ENCODE data around the gene MX2. TPM values are rescaled to one million over a fixed set of nuclear protein-coding genes. Genes with fewer than 3 reads are reported as not detected.

Gene MX2
- total and polyA plus RNA-seq, 2 of the 4 experiments (the other 2 are of a cell fraction): 0.53 to 0.54 TPM

DNA sequence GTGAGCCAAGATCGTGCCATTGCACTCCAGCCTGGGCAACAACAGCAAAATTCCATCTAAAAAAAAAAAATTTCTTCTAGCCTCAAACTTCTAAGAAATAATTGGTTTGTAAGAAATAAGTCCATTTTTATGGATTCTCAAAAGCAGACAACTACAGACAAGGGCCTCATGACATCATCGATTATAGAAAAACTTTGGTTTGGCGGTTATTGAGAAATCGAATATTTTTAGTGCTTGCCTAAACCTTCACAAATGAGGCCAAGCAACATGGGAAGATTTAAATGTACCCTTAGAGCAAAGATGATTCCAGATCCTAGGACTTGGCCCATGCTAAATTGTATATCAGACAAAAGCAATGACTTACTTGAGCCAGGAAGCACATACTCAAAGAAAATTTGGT, 36.4 kb downstream of the MX2 start:
- BruUV-seq (replicated peaks): no TSS peak
- Histone ChIP-seq H4K8ac (ENCODE audit: low read depth in 2 of 2, low read length in 2 of 2) (no peak overlapping the region), H3K4me1 (ENCODE audit: control insufficient read depth, insufficient read depth, low read length) (no peaks in the 10 kb centered on the region), H3K9ac (ENCODE audit: low read depth, low read length) (no peak overlapping the region), H3K27ac (ENCODE audit: insufficient read depth, low read length) (no peak overlapping the region), H4K91ac (ENCODE audit: insufficient read depth, low read depth, low read length) (no peak overlapping the region), H2AK5ac (ENCODE audit: low read depth, low read length) (no peak overlapping the region), H2BK5ac (ENCODE audit: low read depth, low read length, poor library complexity, severe bottlenecking) (no peak overlapping the region), H2BK15ac (ENCODE audit: low read depth, low read length) (no peak overlapping the region), H4K20me1 (ENCODE audit: insufficient read depth, low read length) (no peaks in the 10 kb centered on the region), H3K9me1 (ENCODE audit: insufficient read depth, low read length) (no peaks in the 10 kb centered on the region), H3K56ac (ENCODE audit: extremely low read depth, insufficient read depth, low read length) (no peak overlapping the region), H3K4me3 (ENCODE audit: insufficient read depth, low read depth, low read length) (no peak overlapping the region), H3K4me2 (ENCODE audit: low read depth, low read length) (no peak overlapping the region), H2BK20ac (ENCODE audit: low read depth, low read length) (no peak overlapping the region), H2AFZ (replicated peaks; ENCODE audit: low read length, poor library complexity) (no peak overlapping the region), H2BK120ac (ENCODE audit: low read depth, low read length) (no peak overlapping the region), H3K14ac (replicated peaks; ENCODE audit: low read depth, low read length) (no peak overlapping the region), H3K23ac (ENCODE audit: low read depth, low read length) (no peak overlapping the region), H3K27me3 (ENCODE audit: control insufficient read depth, insufficient read depth, low read length) (peaks cover 3% of the 10 kb centered on the region; the same call in 1 of the 2 replicates), H3K36me3 (ENCODE audit: control insufficient read depth, insufficient read depth, low read length) (no peaks in the 10 kb centered on the region), H2AK9ac (replicated peaks; ENCODE audit: low read depth, low read length, poor library complexity) (no peak overlapping the region), H4K5ac (ENCODE audit: low read depth, low read length) (no peak overlapping the region), H3K9me3 (ENCODE audit: control insufficient read depth, insufficient read depth, low read length) (no peaks in the 10 kb centered on the region), H3K79me1 (ENCODE audit: low read depth in 1 of 2, low read length in 2 of 2) (no peaks in the 10 kb centered on the region), H3K18ac (ENCODE audit: low read depth, low read length) (no peak overlapping the region), H3K4ac (ENCODE audit: low read depth, low read length) (no peak overlapping the region)
- ChIA-PET POLR2A (ENCODE audit: unreplicated experiment) (no interaction called here), CTCF (interaction anchor here (0.7 kb wide), 1 partner anchor 86 kb away, joined by 3 read pairs; no protein-coding TSS in a partner anchor)
- intact Hi-C loops (cut with micrococcal nuclease) (no loop called here), dilution Hi-C loops (cut with HindIII; ENCODE audit: low sequenced_read_pairs, unreplicated experiment) (no loop called here), in situ Hi-C loops (cut with MboI; ENCODE audit: low sequenced_read_pairs) (no loop called here)
- ATAC-seq (ENCODE audit: low read depth) (no peak), DNase-seq (no peak)
- no peak for TF ChIP-seq RFX5 (IDR thresholded peaks at IDR 0.05; ENCODE audit: low read depth, low read length)
- TF ChIP-seq, protein P1, sequence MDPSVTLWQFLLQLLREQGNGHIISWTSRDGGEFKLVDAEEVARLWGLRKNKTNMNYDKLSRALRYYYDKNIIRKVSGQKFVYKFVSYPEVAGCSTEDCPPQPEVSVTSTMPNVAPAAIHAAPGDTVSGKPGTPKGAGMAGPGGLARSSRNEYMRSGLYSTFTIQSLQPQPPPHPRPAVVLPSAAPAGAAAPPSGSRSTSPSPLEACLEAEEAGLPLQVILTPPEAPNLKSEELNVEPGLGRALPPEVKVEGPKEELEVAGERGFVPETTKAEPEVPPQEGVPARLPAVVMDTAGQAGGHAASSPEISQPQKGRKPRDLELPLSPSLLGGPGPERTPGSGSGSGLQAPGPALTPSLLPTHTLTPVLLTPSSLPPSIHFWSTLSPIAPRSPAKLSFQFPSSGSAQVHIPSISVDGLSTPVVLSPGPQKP (IDR thresholded peaks at IDR 0.05; ENCODE audit: borderline replicate concordance, low read depth, low read length): no peak
- no peak for TF ChIP-seq RAD21 (IDR thresholded peaks at IDR 0.05; ENCODE audit: low read length)
- no CpG with 5 or more reads among the region's 4 CpGs for WGBS, 2 experiments (ENCODE audit: extremely low coverage in 2 of 2, insufficient read length in 1 of 2)
